ENCODE measurements around the gene CDC73. TPM values are rescaled to one million over a fixed set of nuclear protein-coding genes. Genes with fewer than 3 reads are reported as not detected.
"Not testable (repeated sequence)": the region's sequence is repeated elsewhere in the genome, so short reads cannot be mapped to it uniquely, and the experiment has no call there.

CDC73 gene
- total RNA-seq, 2 donors from 2014 or later, result 22.6 to 37.9 TPM

- no peaks in the 10 kb centered on the region for H3K36me3 ChIP-seq (replicated peaks in 1 of 2; ENCODE audit: insufficient read depth in 1 of 2, low read depth in 2 of 2)
- H3K4me1 ChIP-seq, result no peaks in the 10 kb centered on the region
- no peaks in the 10 kb centered on the region for H3K27me3 ChIP-seq
- ATAC-seq (no peak), DNase-seq (no peak)
- H3K4me3 ChIP-seq, result no peak overlapping the region
- intact Hi-C loops (cut with DNase I), result no loop called here
- H3K27ac ChIP-seq, result no peak overlapping the region
- no peaks in the 10 kb centered on the region for H3K9me3 ChIP-seq
- no peak for TF ChIP-seq POLR2A (IDR thresholded peaks at IDR 0.05)
- TF ChIP-seq CTCF (IDR thresholded peaks at IDR 0.05), result no peak
Observed at GRCh38 chr1:193221651-193222050, 99.8 kb downstream of the CDC73 start.

DNA sequence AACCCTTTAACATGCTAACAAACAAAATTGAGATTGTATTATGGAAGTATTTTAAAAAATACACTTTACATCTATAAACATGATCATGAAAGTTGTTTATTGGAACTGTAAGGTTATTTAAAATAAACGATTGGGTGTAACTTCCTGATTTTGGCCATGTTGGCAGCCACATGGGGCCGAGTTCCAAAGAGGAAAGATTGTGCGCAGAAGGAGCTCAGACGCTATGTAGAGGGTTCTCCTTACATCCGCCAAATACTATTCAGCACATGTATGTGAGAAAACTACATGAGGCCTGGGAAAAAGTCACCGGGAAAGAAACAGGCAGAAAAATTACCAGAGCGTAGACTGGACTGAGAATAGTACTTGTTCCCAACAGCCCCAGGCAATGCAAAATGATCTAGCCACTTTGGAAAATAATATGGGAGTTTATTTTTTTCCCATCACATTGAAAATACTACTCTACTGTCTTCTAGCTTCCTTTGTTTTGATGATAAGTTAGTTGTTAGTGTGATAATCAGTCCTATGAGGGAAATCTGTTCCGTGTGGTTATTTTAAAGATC lies 100.3 kb downstream of the CDC73 start:
- no peak for DNase-seq
- ATAC-seq, result no peak
- TF ChIP-seq CTCF (IDR thresholded peaks at IDR 0.05) (no peak), POLR2A (IDR thresholded peaks at IDR 0.05) (no peak)
- Histone ChIP-seq H3K27ac (no peak overlapping the region), H3K4me3 (no peak overlapping the region), H3K4me1 (no peaks in the 10 kb centered on the region), H3K36me3 (replicated peaks in 1 of 2; ENCODE audit: insufficient read depth in 1 of 2, low read depth in 2 of 2) (no peaks in the 10 kb centered on the region), H3K9me3 (no peaks in the 10 kb centered on the region), H3K27me3 (no peaks in the 10 kb centered on the region)
- intact Hi-C loops (cut with DNase I), result no loop called here
- WGBS, 2 donors, result 88 to 93% methylated on average over 8 of the region's 8 CpGs

DNA sequence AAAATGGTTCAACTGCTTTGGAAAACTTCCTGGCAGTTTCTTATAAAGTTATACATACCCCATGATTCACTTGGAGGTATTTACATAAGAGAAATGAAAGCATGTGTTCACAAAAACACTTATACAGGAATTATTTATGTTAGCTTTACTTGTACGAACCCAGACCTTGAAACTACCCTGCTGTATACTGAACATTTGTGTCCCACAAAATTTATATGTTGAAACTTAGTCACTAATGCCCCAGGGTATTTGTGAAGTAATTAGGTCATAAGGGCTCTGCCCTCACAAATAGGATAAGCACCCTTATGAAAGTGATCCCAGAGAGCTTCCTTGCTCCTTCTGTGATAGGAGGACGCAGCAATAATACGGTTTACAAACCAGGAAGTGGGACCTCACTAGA lies 107.3 kb downstream of the CDC73 start:
- Histone ChIP-seq H3K9me3 (no peaks in the 10 kb centered on the region), H3K27ac (no peak overlapping the region), H3K4me3 (no peak overlapping the region), H3K27me3 (no peaks in the 10 kb centered on the region), H3K4me1 (no peaks in the 10 kb centered on the region), H3K36me3 (replicated peaks in 1 of 2; ENCODE audit: insufficient read depth in 1 of 2, low read depth in 2 of 2) (no peaks in the 10 kb centered on the region)
- WGBS, 2 donors, result 88 to 94% methylated on average over 3 of the region's 3 CpGs
- ATAC-seq, result no peak
- no peak for DNase-seq
- intact Hi-C loops (cut with DNase I), result no loop called here
- no peak for TF ChIP-seq POLR2A (IDR thresholded peaks at IDR 0.05)
- TF ChIP-seq CTCF (IDR thresholded peaks at IDR 0.05), result no peak

GRCh38 chr1:193231146-193231545 lies 109.3 kb downstream of the CDC73 start:
- H3K4me3 ChIP-seq; H3K27ac ChIP-seq; H3K36me3 ChIP-seq (replicated peaks in 1 of 2; ENCODE audit: insufficient read depth in 1 of 2, low read depth in 2 of 2); H3K9me3 ChIP-seq; intact Hi-C loops (cut with DNase I); H3K27me3 ChIP-seq; DNase-seq; ATAC-seq; H3K4me1 ChIP-seq: not testable (repeated sequence)

GRCh38 chr1:193234530-193234929 lies 112.7 kb downstream of the CDC73 start:
- no peaks in the 10 kb centered on the region for H3K27me3 ChIP-seq
- 81 to 87% methylated on average over 1 of the region's 1 CpG for WGBS, 2 donors
- ATAC-seq (no peak), DNase-seq (no peak)
- no peaks in the 10 kb centered on the region for H3K4me1 ChIP-seq
- no peaks in the 10 kb centered on the region for H3K9me3 ChIP-seq
- TF ChIP-seq CTCF (IDR thresholded peaks at IDR 0.05) (no peak), POLR2A (IDR thresholded peaks at IDR 0.05) (no peak)
- H3K4me3 ChIP-seq, result no peak overlapping the region
- H3K36me3 ChIP-seq (replicated peaks in 1 of 2; ENCODE audit: insufficient read depth in 1 of 2, low read depth in 2 of 2), result peaks cover 0 to 3% of the 10 kb centered on the region in 2 donors
- H3K27ac ChIP-seq, result no peak overlapping the region
- intact Hi-C loops (cut with DNase I), result no loop called here

All from body of pancreas (tissue), 4 donors.